ENCODE results near the gene HSBP1. TPM values are rescaled to one million over a fixed set of nuclear protein-coding genes. Genes with fewer than 3 reads are reported as not detected.

The HSBP1 gene
- polyA plus RNA-seq, 1 donor from 2014 or later = 41.4 TPM

DNA sequence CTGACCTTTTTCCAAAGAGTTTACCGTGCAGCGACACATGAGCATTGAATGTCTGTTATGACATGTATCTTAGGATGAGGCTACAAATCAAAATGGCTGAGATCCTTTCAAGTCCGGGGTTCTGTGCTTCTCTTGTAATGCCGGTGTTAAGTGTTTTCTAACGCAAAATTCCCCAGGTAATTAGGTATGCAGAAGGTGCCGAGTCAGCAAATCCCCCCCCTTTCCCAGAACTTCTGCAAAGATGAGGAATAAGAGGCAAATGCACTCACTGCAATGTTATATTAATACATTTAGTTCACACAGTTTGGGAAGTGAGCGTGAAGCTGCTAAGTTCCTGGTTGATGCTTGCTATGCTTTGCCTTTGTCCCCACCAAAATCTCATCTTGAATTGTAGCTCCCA lies 54.9 kb downstream of the HSBP1 start:
- Mint-ChIP-seq H3K4me3 (no peak overlapping the region), H3K9me3 (peaks cover 2 to 8% (median 2%) of the 10 kb centered on the region in 3 donors)

DNA sequence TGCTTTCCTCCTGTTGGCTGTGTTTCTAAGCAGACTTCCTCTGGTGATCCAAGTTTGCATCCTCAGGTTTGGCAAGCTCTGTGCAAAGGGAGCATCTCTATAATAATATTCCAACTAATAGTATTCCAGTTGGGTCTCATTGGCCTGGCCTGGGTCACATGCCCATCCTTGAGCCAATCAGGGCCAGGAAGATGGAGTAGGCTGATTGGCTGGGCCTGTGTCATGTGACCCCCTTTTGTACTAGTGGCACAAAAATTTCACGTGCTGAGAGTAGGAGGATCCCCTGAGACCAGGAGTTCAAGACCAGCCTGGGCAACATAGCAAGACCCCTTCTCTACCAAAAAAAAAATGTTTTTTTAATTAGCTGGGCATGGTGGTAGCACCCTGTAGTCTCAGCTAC lies 55.9 kb downstream of the HSBP1 start:
- no peak overlapping the region for H3K4me3 Mint-ChIP-seq
- peaks cover 2 to 8% (median 2%) of the 10 kb centered on the region in 3 donors for H3K9me3 Mint-ChIP-seq
- H3K36me3 Mint-ChIP-seq = no peaks in the 10 kb centered on the region
- H3K4me1 Mint-ChIP-seq = peaks cover 0 to 4% (median 0%) of the 10 kb centered on the region in 3 donors
- peaks cover 2% of the 10 kb centered on the region for H3K27me3 Mint-ChIP-seq
- H3K27ac Mint-ChIP-seq = no peak overlapping the region

More for the DNA sequence above, 54.9 kb downstream of the HSBP1 start:
- Mint-ChIP-seq H3K27ac (no peak overlapping the region), H3K4me1 (peaks cover 0 to 4% (median 0%) of the 10 kb centered on the region in 3 donors), H3K36me3 (no peaks in the 10 kb centered on the region), H3K27me3 (peaks cover 3% of the 10 kb centered on the region)

Other genes with a start within 250 kb of the HSBP1 start
- gene MLYCD, start 91.1 kb downstream of the HSBP1 start, polyA plus RNA-seq = 1.7 TPM
- gene OSGIN1, start 145.3 kb downstream of the HSBP1 start, polyA plus RNA-seq = 0.46 TPM
- gene NECAB2, start 160.3 kb downstream of the HSBP1 start, polyA plus RNA-seq = not detected
- not detected for gene SLC38A8, start 234.8 kb downstream of the HSBP1 start, polyA plus RNA-seq